Activated CD4-positive, alpha-beta T cell treated with anti-CD3 and anti-CD28 coated beads, Interleukin-2, amount 50 U/mL, for 1 hour (primary cell): ENCODE measurements around the gene BICDL1.
A peak's percentile ranks its signal among the peaks of the same experiment; 100 is the strongest.
"Not testable (repeated sequence)": the region's sequence is repeated elsewhere in the genome, so short reads cannot be mapped to it uniquely, and the experiment has no call there.

Source experiments
- DNase-seq: peaks from one replicate; pipeline ENCODE4 v3.0.0-alpha.2; 2020

BICDL1 gene

DNA sequence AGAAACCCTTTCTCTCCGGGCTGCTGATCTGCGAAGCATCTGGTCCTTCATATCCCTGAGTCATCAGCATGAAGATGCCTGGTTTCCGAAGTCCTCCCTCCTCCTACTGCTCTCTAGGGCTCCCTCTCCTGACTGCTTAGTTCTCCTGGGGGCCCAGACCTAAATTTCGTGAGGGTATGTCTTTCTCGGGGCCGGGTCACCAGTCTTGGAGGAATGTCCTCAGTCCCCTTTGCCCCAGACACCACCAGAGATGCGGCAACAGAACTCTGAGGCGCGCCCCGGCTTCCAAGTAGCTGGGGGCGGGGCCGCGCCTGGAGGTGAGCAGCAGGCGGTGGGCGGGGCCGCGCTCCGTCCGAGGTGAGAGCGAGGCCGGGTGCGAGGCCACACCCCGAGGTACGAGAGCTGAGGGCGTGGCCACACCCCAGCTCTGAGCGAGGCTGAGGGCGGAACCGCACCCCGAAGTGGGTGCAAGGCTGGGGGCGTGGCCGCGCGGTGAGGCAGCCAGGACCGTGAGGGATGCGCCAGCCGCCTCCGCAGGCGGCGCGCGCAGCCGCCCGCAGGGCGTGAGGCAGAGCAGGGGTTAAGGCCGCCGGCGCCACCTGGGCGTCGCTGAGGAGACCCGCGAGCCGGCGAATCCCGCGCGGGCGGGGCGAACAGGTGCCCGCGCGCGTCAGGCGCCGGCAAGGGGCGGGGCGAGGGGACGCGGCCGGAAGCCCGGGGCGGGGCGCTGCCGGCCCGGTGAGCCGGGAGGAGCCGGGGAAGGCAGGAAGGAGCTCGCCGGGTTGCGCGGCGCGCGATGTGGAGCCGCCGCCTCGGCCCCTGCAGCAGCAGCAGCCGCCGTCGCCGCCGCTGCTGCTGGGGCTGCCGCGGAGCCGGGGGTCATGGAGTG is at the start of gene BICDL1:
BICDL1 (plus strand) TSS at position 765 of the 889 bp plus-strand sequence. CDS start 633 bp downstream, outside the sequence.
- DNase-seq, result peak; percentile 98

GRCh38 chr12:119940897-119941296 is 48.1 kb upstream of the BICDL1 start:
- no peak for DNase-seq

DNA sequence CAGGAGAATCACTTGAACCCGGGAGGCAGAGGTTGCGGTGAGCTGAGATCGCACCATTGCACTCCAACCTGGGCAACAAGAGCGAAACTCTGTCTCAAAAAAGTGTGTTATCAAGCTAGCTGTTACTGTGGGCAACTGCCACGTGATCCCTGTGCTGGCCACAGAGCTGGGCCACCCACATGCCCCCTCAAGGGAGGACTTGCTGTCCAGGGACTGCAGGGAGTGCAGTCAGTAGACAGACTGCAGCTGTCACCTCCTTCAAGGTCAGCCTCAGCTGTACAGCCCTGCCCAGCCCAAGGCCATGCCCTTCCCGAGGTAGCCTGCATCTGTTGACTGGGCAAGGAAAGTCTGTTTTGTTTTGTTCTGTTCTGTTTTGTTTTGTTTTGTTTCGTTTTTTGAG is 46.6 kb upstream of the BICDL1 start:
- DNase-seq, result no peak

DNA sequence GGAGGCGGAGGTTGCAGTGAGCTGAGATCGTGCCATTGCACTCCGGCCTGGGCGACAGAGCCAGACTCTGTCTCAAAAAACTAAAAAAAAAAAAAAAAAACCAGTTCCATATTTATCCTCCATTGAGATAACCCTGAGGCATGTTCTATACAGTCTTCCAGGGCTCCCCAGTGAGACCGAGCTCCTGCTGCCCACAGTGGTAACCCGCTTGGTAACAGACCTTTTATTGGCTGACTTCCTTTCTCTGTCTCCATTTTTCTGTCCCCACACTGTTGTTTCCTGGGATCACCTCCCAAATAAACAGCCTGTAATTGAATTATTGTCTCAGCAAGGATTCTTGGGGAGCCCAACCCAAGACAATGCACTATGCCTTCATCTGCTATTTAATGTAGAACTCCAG is 42.8 kb upstream of the BICDL1 start:
- DNase-seq, result no peak

- DNase-seq, result no peak
These were observed 39.9 kb upstream of the BICDL1 start for GRCh38 chr12:119949145-119949544.

- DNase-seq, result no peak
These were observed 39.4 kb upstream of the BICDL1 start for GRCh38 chr12:119949594-119949993.

DNA sequence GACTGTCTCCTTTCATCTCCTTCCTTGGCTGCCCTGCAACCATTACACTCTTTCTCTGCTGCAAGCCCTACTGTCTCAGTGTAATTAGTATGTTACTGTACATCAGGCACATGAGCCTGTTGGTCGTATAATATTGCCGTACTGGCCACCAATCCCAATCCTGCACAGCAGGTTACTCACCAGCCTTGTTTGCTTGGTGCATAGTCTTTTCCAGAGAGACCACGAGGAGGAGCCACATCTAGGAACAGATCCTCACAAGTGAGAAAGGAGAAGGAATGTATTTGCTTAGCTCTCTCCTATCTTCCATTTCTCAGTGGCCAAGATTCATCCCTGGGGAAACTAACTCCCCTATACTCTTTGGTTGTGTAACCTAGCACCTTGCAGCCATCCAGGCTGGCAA is 33.0 kb upstream of the BICDL1 start:
- DNase-seq, result no peak

GRCh38 chr12:119957135-119957534 is 31.9 kb upstream of the BICDL1 start:
- no peak for DNase-seq

DNA sequence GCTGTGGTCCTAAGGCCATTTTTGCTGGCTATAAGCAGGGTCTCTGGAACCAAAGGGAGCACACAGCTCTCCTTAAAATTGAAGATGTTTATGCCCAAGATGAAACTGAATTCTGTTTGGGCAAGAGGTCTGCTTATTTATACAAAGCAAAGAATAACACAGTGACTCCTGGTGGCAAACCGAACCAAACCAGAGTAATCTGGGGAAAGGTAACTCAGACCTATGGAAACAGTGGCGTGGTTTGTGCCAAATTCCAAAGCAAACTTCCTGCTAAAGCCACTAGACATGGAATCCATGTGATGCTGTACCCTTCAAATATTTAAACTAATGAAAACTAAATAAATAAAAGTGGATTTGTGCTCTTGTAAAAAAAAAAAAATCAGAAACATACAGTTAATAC is 29.6 kb upstream of the BICDL1 start:
- DNase-seq, result no peak

- DNase-seq, result no peak
These were observed 24.9 kb upstream of the BICDL1 start for GRCh38 chr12:119964123-119964522.

GRCh38 chr12:119964929-119965328 is 24.1 kb upstream of the BICDL1 start:
- DNase-seq, result no peak

DNA sequence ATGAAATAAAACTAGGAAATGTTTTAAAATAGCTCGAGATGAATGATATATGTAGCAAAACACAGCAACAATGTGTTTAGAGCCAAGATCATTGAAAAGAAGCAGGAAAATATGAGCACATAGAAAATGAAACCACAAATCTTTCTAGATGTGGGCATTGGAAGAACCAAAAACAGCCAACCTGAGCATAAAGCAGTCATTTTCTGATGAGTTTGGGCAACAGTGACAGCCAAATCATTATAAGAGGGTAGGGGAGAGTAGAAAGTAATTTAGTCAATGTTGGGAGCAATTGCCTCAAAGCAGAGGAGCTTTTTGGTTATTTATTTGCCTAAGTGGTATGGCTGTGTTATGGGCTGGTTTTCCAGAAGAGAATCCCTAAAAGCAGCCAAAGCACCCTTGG is 8.8 kb upstream of the BICDL1 start:
- no peak for DNase-seq

GRCh38 chr12:119980702-119981101 is 8.3 kb upstream of the BICDL1 start:
- not testable (repeated sequence) for DNase-seq

DNA sequence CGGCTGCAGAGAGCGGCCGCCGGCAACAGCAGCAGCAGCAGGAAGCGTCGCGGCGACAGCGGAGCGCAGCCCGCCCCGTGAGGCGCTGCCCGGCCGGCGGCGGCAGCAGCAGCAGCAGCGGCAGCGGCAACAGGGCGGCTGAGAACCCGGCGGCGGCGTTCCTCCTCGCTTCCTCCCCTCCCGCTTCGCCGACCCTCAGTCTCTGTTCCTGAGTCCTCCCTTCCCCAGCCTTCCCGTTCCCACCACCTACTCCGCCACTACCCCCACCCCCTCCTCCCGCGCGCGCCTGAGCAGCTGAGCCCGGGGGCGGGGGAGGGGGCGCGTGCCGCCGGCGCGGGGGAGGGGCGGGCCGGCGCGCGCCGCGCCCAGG is 310 bp downstream of the BICDL1 start:
- DNase-seq, result peak; percentile 41

DNA sequence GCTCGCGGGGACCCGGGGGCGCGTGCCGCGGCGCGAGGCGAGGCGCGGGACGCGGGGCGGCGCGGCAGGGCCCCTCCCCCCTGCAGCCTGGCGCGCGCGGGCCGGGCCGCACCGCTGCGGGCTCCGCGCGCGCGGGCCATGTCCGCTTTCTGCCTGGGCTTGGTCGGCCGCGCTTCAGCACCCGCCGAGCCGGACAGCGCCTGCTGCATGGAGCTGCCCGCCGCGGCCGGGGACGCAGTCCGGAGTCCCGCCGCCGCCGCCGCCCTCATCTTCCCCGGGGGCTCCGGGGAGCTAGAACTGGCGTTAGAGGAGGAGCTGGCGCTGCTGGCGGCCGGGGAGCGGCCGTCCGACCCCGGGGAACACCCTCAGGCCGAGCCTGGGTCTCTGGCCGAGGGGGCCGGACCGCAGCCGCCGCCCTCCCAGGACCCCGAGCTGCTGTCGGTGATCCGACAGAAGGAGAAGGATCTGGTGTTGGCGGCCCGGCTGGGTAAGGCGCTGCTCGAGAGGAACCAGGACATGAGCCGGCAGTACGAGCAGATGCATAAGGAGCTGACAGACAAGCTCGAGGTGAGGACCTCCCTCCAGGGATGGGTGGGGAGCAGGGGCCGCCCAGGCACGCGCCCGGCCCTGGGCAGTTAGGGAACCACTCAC is 820 bp downstream of the BICDL1 start:
- peak; percentile 62 for DNase-seq

DNA sequence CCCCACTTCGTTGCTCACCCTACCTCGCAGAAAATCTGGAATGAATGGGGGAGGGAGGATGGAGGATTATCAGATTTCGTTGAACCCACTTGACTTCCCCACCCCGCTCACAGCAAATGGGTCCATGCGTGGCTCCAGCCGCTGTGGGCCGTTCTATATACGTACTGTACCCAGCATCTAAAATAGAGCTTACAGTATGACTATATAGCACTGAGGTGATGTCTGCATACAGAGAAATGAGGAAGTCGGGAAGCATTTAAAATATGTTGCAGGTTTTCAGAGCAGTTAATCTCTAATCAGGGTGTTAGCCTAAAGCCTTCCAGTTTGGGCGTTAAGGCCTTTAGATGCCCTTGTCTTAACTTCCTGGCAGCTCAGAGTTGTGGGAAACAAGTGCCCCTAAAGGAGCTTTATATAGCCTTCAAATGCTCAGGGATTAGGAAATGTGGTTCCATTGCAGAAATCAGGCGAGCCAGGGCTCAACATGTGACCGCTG is 1.4 kb downstream of the BICDL1 start:
- DNase-seq, result peak; percentile 30

- no peak for DNase-seq
These were observed 3.2 kb downstream of the BICDL1 start for GRCh38 chr12:119992129-119992705.

DNA sequence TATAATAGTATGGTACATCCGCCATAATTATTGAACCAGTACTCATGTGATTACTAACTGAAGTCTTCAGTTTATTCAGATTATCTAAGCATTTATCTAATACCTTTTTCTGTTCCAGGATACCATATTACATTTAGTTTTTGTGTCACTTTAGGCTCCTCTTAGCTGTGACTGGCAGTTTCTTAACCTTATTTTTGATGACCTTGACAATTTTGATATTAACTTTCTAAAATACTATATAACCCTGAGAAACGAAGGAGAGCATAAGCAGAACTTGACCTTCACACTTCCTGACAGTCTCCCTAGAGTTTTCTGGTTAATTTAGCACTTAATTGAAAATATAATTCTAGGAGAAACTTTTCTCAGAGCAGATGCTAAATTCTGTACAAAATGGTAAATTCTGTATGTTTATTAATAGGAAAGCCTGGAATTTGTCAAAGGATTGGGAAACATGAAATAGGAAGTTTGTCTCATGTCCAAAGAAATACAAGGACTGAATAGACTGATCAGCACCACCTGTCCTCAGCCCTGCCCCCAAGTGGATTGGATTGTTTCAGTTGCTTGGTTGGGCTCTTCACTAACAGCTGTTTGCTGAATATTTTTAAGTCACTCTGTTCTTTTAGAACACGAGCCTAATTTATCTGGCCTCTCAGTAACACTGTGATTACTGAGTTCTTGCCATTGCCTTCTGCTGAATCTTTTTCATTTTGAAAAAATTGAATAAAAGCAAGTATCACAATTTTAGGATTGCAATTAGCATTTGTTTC is 6.0 kb downstream of the BICDL1 start:
- no peak for DNase-seq

DNA sequence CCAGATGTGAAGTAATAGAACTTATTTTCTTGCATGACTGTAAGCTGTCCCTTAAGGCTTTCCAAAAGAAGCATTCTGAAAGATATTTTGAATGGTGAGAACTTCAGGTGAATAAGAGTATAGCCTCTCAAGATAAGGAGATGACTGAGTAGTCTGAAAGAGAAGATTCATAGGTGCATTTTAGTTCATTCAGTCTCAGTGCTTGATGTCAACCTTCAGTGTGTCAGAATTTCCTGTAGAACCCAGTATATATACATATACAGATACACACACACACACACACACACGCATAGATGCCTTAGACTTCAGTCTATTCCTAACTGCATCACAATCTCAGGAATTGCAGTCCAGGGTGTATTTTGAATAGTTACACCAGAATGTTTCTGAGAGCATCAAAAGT is 7.4 kb downstream of the BICDL1 start:
- no peak for DNase-seq

DNA sequence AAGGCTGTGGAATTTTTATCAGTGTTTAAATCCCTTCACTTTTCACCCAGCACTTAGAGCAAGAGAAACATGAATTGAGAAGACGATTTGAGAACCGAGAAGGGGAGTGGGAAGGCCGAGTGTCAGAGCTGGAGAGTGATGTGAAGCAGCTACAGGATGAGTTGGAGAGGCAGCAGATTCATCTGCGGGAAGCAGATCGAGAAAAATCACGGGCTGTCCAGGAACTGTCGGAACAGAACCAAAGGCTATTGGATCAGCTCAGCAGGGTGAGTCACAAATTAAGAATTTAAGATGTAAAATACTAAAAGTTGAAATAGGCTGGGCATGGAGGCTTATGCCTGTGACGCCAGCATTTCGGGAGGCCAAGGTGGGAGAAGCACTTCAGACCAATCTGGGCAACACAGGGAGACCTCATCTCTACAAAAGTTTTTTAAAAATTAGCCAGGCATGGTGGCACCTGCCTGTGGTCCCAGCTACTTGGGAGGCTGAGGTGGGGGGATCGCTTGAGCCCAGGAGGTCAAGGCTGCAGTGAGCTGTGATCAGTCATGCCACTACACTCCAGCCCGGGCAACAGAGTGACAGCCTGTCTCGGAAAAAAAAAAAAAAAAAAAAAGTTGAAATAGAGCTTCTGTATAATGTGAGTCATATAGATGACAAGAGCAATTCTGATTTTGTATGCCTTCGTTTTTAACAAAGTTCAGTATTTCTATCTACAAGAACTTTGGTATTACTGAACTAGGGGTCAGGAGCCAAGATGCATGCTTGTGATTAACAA is 9.6 kb downstream of the BICDL1 start:
- no peak for DNase-seq

DNA sequence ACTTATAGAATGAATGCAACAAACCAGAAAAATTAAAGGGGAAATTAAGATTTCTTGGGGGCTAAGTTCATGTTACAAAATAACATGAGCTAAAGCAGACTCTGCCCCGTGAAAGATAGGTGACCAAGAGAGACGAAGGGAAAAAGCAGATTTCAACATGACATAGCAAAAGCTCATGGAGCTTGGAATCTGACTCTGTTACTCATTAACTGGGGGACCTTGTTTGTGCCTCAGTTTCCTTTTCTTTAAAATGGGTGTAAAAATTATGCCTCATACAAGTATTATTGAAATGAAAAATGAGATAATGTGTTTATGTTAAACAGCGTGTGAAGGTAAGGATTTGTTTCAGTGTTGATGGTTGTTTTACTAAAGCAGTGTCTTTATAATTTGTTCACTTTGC is 11.5 kb downstream of the BICDL1 start:
- no peak for DNase-seq

- DNase-seq, result no peak
These were observed 17.4 kb downstream of the BICDL1 start for GRCh38 chr12:120006258-120006975.
